GM23248 (cell line): ENCODE data around the gene PTK6. TPM values are rescaled to one million over a fixed set of nuclear protein-coding genes. Genes with fewer than 3 reads are reported as not detected.

Source experiments
- DNase-seq: peaks from one replicate; pipeline ENCODE4 v3.0.0-alpha.2; 2015
- H2AFZ ChIP-seq: fragments of 200-600 bp; sonication (generic); 2 replicates; pipeline ENCODE4 v1.6.1; 2016; ENCODE audit warnings: antibody characterized with exemption
- H3F3A ChIP-seq: fragments of 200-600 bp; sonication (generic); 2 replicates; pipeline ENCODE4 v1.6.1; 2016; ENCODE audit warnings: mild to moderate bottlenecking, antibody characterized with exemption, mixed run types; ENCODE audit not compliant: insufficient read depth
- H3K27ac ChIP-seq: fragments of 200-600 bp; sonication (generic); 2 replicates; pipeline ENCODE4 v1.5.1; 2016; ENCODE audit warnings: mild to moderate bottlenecking
- H3K27me3 ChIP-seq: fragments of 200-600 bp; sonication (generic); replicated peaks from 2 replicates; pipeline ENCODE4 v1.6.1; 2016; ENCODE audit warnings: mild to moderate bottlenecking; ENCODE audit not compliant: insufficient read depth
- H3K36me3 ChIP-seq: fragments of 200-600 bp; sonication (generic); 2 replicates; pipeline ENCODE4 v1.6.1; 2016; ENCODE audit warnings: low read depth, mild to moderate bottlenecking
- H3K4me1 ChIP-seq: fragments of 200-600 bp; sonication (generic); 2 replicates; pipeline ENCODE4 v1.6.1; 2016; ENCODE audit warnings: mild to moderate bottlenecking; ENCODE audit not compliant: insufficient read depth
- H3K4me2 ChIP-seq: fragments of 200-600 bp; sonication (generic); one replicate; pipeline ENCODE4 v1.6.1; 2016; ENCODE audit warnings: mild to moderate bottlenecking; ENCODE audit not compliant: unreplicated experiment
- H3K4me3 ChIP-seq: fragments of 200-600 bp; sonication (generic); 2 replicates; pipeline ENCODE4 v1.5.1; 2016; ENCODE audit warnings: mild to moderate bottlenecking
- H3K79me2 ChIP-seq: fragments of 200-600 bp; sonication (generic); 2 replicates; pipeline ENCODE4 v1.6.1; 2016; ENCODE audit warnings: mild to moderate bottlenecking; ENCODE audit not compliant: insufficient read depth
- H3K9ac ChIP-seq: fragments of 200-600 bp; sonication (generic); 2 replicates; pipeline ENCODE4 v1.6.1; 2016; ENCODE audit warnings: mild to moderate bottlenecking
- H3K9me2 ChIP-seq: fragments of 200-600 bp; sonication (generic); 2 replicates; pipeline ENCODE4 v1.6.1; 2016; ENCODE audit warnings: mixed run types, mild to moderate bottlenecking, moderate library complexity; ENCODE audit not compliant: insufficient read depth
- H3K9me3 ChIP-seq: fragments of 200-600 bp; sonication (generic); one replicate; pipeline ENCODE4 v1.6.1; 2017; ENCODE audit warnings: low read depth
- H4K20me1 ChIP-seq: fragments of 200-600 bp; sonication (generic); 2 replicates; pipeline ENCODE4 v1.6.0; 2016; ENCODE audit not compliant: insufficient read depth
- EZH2 ChIP-seq: fragments of 200-600 bp; sonication (generic); IDR thresholded peaks from 2 replicates; pipeline ENCODE4 v1.6.1; 2018; ENCODE audit warnings: antibody characterized with exemption, mild to moderate bottlenecking; ENCODE audit not compliant: insufficient read depth, poor library complexity, severe bottlenecking
- EZH2phosphoT487 ChIP-seq: fragments of 200-600 bp; sonication (generic); IDR thresholded peaks from 2 replicates; pipeline ENCODE4 v1.6.1; 2018; ENCODE audit warnings: antibody characterized with exemption, moderate library complexity, mild to moderate bottlenecking, low read depth; ENCODE audit not compliant: insufficient read depth
- WGBS, 2 experiments: methylation state at CpG; one replicate each; pipeline ENCODE4 v1.1.6; 2015 to 2017; ENCODE audit warnings: low lambda C conversion rate in 2 of 2, low coverage in 1 of 2; ENCODE audit errors: missing lambda C conversion rate in 2 of 2; 5-methylcytosine and 5-hydroxymethylcytosine counted together
- in situ Hi-C: fragments of 300-500 bp; cut with MboI; formaldehyde crosslinking; loops from 2 replicates; pipeline ENCODE4 v1.15.0; 2020
- polyA plus RNA-seq: library from polyadenylated mRNA; unstranded; fragments of >200 nt; fragmentation: Nextera tagmentation; extraction: Ambion mirVana; gene quantifications from 2 replicates; pipeline ENCODE4 v1.2.1, GENCODE V29; 2016
- total RNA-seq: library from RNA; depleted of rRNA; stranded (reverse); fragments of >200 nt; shearing (Covaris generic); gene quantifications from 2 replicates; pipeline ENCODE4 v1.2.3, GENCODE V29; 2014

Gene PTK6
- total and polyA plus RNA-seq, 2 experiments from 2014 or later = not detected

DNA sequence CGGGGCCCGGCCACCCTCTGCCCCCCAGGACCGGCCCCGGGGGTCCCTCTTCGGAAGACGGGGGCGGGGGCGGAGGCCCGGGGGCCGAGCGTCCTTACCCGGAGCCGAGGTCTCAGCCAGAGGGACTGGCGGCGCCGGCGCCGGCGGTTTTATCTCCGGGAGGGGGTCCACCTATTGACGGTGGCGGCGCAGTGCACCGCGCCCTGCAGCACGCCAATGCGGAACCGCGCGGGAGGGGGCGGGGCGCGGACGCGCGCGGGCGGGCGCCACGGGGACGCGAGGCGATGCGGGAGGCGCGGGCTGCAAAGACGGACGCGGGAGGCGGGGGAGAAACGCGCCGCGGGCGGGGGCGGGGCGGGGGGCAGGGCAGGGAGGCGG, 38.2 kb downstream of the PTK6 start, which contains the start of gene EEF1A2:
TSS of gene EEF1A2 (minus strand) at position 124 of the 378 bp plus-strand sequence. CDS start 1,320 bp downstream, outside the sequence.
- 1% methylated on average over 47 of the region's 58 CpGs; no CpG with 5 or more reads in 1 of the 2 experiments for whole genome bisulfite sequencing, 2 experiments
- in situ Hi-C loops = no loop called here
- Histone ChIP-seq H3K79me2 (no peaks in the 10 kb centered on the region), H3K36me3 (no peaks in the 10 kb centered on the region), H3K9me3 (no peaks in the 10 kb centered on the region), H3K9ac (no peak within 1 kb of the TSS), H3K4me1 (no peaks in the 10 kb centered on the region), H4K20me1 (no peaks in the 10 kb centered on the region), H2AFZ (no peak within 1 kb of the TSS), H3K27ac (no peak within 1 kb of the TSS), H3K9me2 (no peaks in the 10 kb centered on the region), H3F3A (no peaks in the 10 kb centered on the region), H3K27me3 (peaks cover 15% of the 10 kb centered on the region), H3K4me2 (no peak within 1 kb of the TSS), H3K4me3 (no peak within 1 kb of the TSS; the same call in 1 of the 2 replicates)
- TF ChIP-seq EZH2 (no peak), EZH2phosphoT487 (no peak)
- DNase-seq = peak; percentile 41

- H3K4me1 ChIP-seq = no peaks in the 10 kb centered on the region
- H3K27ac ChIP-seq = no peak overlapping the region
- H3K9me2 ChIP-seq = no peaks in the 10 kb centered on the region
- DNase-seq = peak; percentile 79
- H4K20me1 ChIP-seq = no peaks in the 10 kb centered on the region
- H3K79me2 ChIP-seq = no peaks in the 10 kb centered on the region
- H3K4me3 ChIP-seq = no peak overlapping the region
- WGBS, 2 experiments = 1 to 3% methylated on average over 11 to 32 of the region's 60 CpGs
- no peaks in the 10 kb centered on the region for H3F3A ChIP-seq
- in situ Hi-C loops = no loop called here
- H3K27me3 ChIP-seq = peaks cover 15% of the 10 kb centered on the region; the same call in 1 of the 2 replicates
- no peak overlapping the region for H3K4me2 ChIP-seq
- no peak overlapping the region for H3K9ac ChIP-seq
- H3K9me3 ChIP-seq = no peaks in the 10 kb centered on the region
- H2AFZ ChIP-seq = no peak overlapping the region
- TF ChIP-seq EZH2phosphoT487 (no peak), EZH2 (no peak)
- H3K36me3 ChIP-seq = no peaks in the 10 kb centered on the region
Observed at GRCh38 chr20:63497946-63498935, 38.9 kb downstream of the PTK6 start.

DNA sequence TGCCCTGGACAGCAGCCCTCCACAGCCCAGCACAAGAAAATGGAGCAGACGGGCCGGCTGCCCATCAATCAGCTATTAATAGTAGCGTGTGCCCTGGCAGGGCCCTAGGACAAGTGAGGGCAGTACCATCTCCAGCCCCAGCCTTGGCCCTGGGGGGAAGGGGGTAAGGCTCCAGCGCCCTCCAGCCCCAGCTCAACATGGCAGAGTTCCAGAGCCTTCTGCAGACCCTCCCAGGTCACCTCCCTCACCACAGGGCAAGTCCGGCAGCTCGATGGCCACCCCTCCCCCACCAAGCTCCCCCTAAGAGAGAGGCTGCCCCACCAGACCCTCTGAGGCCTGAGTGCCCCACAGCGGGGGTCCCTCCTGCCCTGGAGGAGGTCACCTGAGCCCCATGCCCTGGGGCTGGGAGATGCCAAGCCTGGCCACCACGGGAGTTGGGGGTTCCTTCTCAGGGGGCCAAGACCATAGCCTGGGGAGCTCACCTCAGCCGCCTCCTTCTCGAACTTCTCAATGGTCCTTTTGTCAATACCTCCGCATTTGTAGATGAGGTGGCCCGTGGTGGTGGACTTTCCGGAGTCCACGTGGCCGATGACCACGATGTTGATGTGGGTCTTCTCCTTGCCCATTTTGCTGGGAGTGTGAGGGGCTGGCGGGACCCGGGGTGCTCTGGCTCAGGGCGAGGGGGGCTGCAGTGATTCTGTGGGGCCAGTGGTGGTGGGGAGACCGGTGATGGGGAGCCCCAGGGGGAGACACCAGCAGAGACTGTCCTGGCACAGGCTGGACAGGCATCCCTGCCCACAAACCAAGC, 39.8 kb downstream of the PTK6 start:
- Histone ChIP-seq H3F3A (no peaks in the 10 kb centered on the region), H3K79me2 (no peaks in the 10 kb centered on the region), H3K27me3 (peaks cover 15% of the 10 kb centered on the region; the same call in 1 of the 2 replicates), H3K9me2 (no peaks in the 10 kb centered on the region), H3K36me3 (no peaks in the 10 kb centered on the region), H3K4me2 (no peak overlapping the region), H4K20me1 (no peaks in the 10 kb centered on the region), H3K4me3 (no peak overlapping the region), H3K9ac (no peak overlapping the region), H3K4me1 (no peaks in the 10 kb centered on the region), H2AFZ (no peak overlapping the region), H3K27ac (no peak overlapping the region), H3K9me3 (no peaks in the 10 kb centered on the region)
- no peak for TF ChIP-seq EZH2
- no peak for TF ChIP-seq EZH2phosphoT487
- WGBS, 2 experiments = 48 to 49% methylated on average over 16 to 20 of the region's 20 CpGs
- DNase-seq = no peak
- in situ Hi-C loops = no loop called here

- no peaks in the 10 kb centered on the region for H3K4me1 ChIP-seq
- no peaks in the 10 kb centered on the region for H3F3A ChIP-seq
- H3K4me2 ChIP-seq = peak overlapping the region; percentile 68
- H3K36me3 ChIP-seq = no peaks in the 10 kb centered on the region
- H4K20me1 ChIP-seq = no peaks in the 10 kb centered on the region
- WGBS, 2 experiments = 48 to 53% methylated on average over 15 to 16 of the region's 16 CpGs
- no peaks in the 10 kb centered on the region for H3K79me2 ChIP-seq
- H3K9me3 ChIP-seq = no peaks in the 10 kb centered on the region
- no peak overlapping the region for H3K27ac ChIP-seq
- peak overlapping the region; percentile 41 for H3K4me3 ChIP-seq
- peaks cover 15% of the 10 kb centered on the region; the same call in 1 of the 2 replicates for H3K27me3 ChIP-seq
- no peaks in the 10 kb centered on the region for H3K9me2 ChIP-seq
- in situ Hi-C loops = no loop called here
- peak overlapping the region; percentile 14; the same call in 1 of the 2 replicates for H2AFZ ChIP-seq
- no peak for DNase-seq
- no peak overlapping the region for H3K9ac ChIP-seq
- no peak for TF ChIP-seq EZH2phosphoT487
Observed at GRCh38 chr20:63496596-63497120, 40.5 kb downstream of the PTK6 start.
